ENCODE data around the gene RNF11. TPM values are rescaled to one million over a fixed set of nuclear protein-coding genes. Genes with fewer than 3 reads are reported as not detected.

The RNF11 gene
- total RNA-seq, 1 experiment from 2014 or later: 55.8 TPM

DNA sequence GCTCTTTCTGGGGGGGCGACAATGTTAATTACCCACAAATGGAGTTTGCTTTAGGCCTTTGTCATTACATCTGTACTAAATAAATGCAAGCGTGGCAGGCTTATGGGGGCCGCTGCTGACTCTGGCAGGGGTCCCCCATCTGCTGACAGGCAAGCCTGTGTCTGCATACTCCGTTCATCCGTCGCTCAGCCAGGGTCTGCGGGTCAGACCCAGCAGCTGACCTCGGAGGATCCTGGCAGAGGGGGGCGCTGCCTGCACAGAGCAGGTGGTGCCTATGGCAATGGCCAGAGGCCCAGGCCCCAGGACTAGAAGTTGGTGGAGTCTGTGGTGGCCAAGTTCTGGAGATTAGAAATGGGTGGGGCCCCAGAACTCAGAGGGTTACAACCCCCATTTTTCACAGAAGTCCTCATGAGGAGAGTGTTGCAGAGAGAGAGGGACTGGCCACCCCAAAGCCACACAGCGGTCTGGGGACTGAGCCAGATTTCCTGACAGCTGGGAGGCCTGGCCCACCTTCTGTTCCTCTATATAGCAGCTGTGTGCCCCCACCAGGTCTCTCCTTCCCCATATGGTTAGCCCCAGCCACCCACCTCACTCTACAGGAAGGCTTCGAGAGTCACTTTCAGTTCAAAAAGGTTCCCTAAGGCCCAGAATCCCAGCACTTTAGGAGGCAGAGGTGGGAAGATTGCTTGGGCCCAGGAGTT lies 63.3 kb downstream of the RNF11 start:
- Mint-ChIP-seq H3K27ac (no peak overlapping the region), H3K4me3 (no peak overlapping the region)

More for the DNA sequence above, 63.3 kb downstream of the RNF11 start:
- Histone ChIP-seq H3K79me2 (ENCODE audit: insufficient read depth, low read length) (no peaks in the 10 kb centered on the region), H2BK120ac (ENCODE audit: low read depth, low read length, poor library complexity, severe bottlenecking) (no peak overlapping the region), H4K91ac (ENCODE audit: insufficient read length, low read depth, low read length) (no peak overlapping the region), H4K20me1 (ENCODE audit: control insufficient read depth, insufficient read depth, insufficient read length) (no peaks in the 10 kb centered on the region), H3K4ac (ENCODE audit: low read depth, low read length) (no peak overlapping the region), H3K9me3 (ENCODE audit: control insufficient read depth, low read depth, low read length) (no peaks in the 10 kb centered on the region), H3K18ac (ENCODE audit: insufficient read length, low read depth, low read length) (no peak overlapping the region), H3K23me2 (ENCODE audit: insufficient read length, low read depth, low read length, poor library complexity, severe bottlenecking) (no peaks in the 10 kb centered on the region), H3K79me1 (ENCODE audit: insufficient read depth, low read depth, low read length, poor library complexity, severe bottlenecking) (no peaks in the 10 kb centered on the region), H4K8ac (replicated peaks; ENCODE audit: insufficient read length, low read depth, low read length) (no peak overlapping the region), H2BK5ac (ENCODE audit: insufficient read length, low read length) (no peak overlapping the region), H2BK15ac (ENCODE audit: low read depth, low read length) (no peak overlapping the region), H3K56ac (ENCODE audit: insufficient read length, low read depth, low read length) (no peak overlapping the region), H2BK12ac (ENCODE audit: insufficient read length, low read depth, low read length) (no peak overlapping the region), H3K14ac (ENCODE audit: insufficient read depth, low read length) (no peak overlapping the region), H4K5ac (ENCODE audit: insufficient read length, low read depth, low read length) (no peak overlapping the region), H3K4me2 (ENCODE audit: insufficient read depth, insufficient read length, low read length) (no peak overlapping the region), H3T11ph (ENCODE audit: low read length) (no peak overlapping the region), H2BK20ac (ENCODE audit: low read depth, low read length, poor library complexity, severe bottlenecking) (no peak overlapping the region), H2AK5ac (ENCODE audit: insufficient read length, low read length) (no peak overlapping the region), H3K23ac (ENCODE audit: insufficient read length, low read depth, low read length) (no peak overlapping the region), H3K27ac (ENCODE audit: insufficient read length, low read depth, low read length) (no peak overlapping the region), H3K9ac (ENCODE audit: extremely low read depth, insufficient read length, low read length) (no peak overlapping the region), H2AFZ (ENCODE audit: low read length) (no peak overlapping the region), H3K27me3 (ENCODE audit: insufficient read depth, low read length) (no peaks in the 10 kb centered on the region), H3K4me1 (ENCODE audit: insufficient read depth, low read length) (no peaks in the 10 kb centered on the region)
- WGBS (ENCODE audit: extremely low coverage, insufficient read length, low lambda C conversion rate): no CpG with 5 or more reads among the region's 11 CpGs
- Mint-ChIP-seq H3K4me1 (peaks cover 8 to 18% of the 10 kb centered on the region in 2 experiments), H3K36me3 (ENCODE audit: insufficient read depth in 1 of 3, low read depth in 3 of 3) (no peaks in the 10 kb centered on the region; a peak in 1 of 7 replicates), H3K27me3 (ENCODE audit: low read depth) (peaks cover 5% of the 10 kb centered on the region), H3K9me3 (no peaks in the 10 kb centered on the region; a peak in 2 of 5 replicates)
- no peak for DNase-seq
- TF ChIP-seq, protein P1, sequence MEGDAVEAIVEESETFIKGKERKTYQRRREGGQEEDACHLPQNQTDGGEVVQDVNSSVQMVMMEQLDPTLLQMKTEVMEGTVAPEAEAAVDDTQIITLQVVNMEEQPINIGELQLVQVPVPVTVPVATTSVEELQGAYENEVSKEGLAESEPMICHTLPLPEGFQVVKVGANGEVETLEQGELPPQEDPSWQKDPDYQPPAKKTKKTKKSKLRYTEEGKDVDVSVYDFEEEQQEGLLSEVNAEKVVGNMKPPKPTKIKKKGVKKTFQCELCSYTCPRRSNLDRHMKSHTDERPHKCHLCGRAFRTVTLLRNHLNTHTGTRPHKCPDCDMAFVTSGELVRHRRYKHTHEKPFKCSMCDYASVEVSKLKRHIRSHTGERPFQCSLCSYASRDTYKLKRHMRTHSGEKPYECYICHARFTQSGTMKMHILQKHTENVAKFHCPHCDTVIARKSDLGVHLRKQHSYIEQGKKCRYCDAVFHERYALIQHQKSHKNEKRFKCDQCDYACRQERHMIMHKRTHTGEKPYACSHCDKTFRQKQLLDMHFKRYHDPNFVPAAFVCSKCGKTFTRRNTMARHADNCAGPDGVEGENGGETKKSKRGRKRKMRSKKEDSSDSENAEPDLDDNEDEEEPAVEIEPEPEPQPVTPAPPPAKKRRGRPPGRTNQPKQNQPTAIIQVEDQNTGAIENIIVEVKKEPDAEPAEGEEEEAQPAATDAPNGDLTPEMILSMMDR (conservative IDR thresholded peaks at IDR 0.05): no peak

All from H9 (cell line).